ENCODE data around the gene TMEM161A. TPM values are rescaled to one million over a fixed set of nuclear protein-coding genes. Genes with fewer than 3 reads are reported as not detected.

TMEM161A gene
- total and polyA plus RNA-seq, 2 of the 13 experiments (the other 11 are each of a cell fraction or from before 2014, with no cell fraction given): 25.9 to 31.4 TPM

- no peak for TF ChIP-seq MED13 (CRISPR knock-in tag; IDR thresholded peaks at IDR 0.05)
- no peak for TF ChIP-seq CERS6 (CRISPR knock-in tag; IDR thresholded peaks at IDR 0.05)
- TF ChIP-seq MYPOP (CRISPR knock-in tag; IDR thresholded peaks at IDR 0.05): no peak
- no peak for TF ChIP-seq ZNF83 (CRISPR knock-in tag; IDR thresholded peaks at IDR 0.05; ENCODE audit: borderline replicate concordance)
- no peak for TF ChIP-seq FOXC1 (CRISPR knock-in tag; IDR thresholded peaks at IDR 0.05; ENCODE audit: borderline replicate concordance)
- TF ChIP-seq ZNF512B (CRISPR knock-in tag; IDR thresholded peaks at IDR 0.05; ENCODE audit: borderline replicate concordance): no peak
- TF ChIP-seq FOSL1 (CRISPR knock-in tag; IDR thresholded peaks at IDR 0.05; ENCODE audit: borderline replicate concordance): no peak
- peak; percentile 66 for TF ChIP-seq RBFOX2 (IDR thresholded peaks at IDR 0.05; ENCODE audit: low read depth, low read length)
- TF ChIP-seq FOXO4 (CRISPR knock-in tag; conservative IDR thresholded peaks at IDR 0.05): no peak
- no peak for TF ChIP-seq EHMT2 (IDR thresholded peaks at IDR 0.05; ENCODE audit: borderline replicate concordance, low read depth, low read length)
- no peak for TF ChIP-seq SAFB2 (CRISPR knock-in tag; IDR thresholded peaks at IDR 0.05; ENCODE audit: borderline replicate concordance, low read depth)
- TF ChIP-seq ZHX1 (CRISPR knock-in tag; IDR thresholded peaks at IDR 0.05; ENCODE audit: low read depth): no peak
- TF ChIP-seq POGK (CRISPR knock-in tag; conservative IDR thresholded peaks at IDR 0.05): peak; percentile 66; the same call in 1 of the 2 replicates
- TF ChIP-seq ZNF879 (CRISPR knock-in tag; IDR thresholded peaks at IDR 0.05): no peak
- no peak for TF ChIP-seq CBX2 (IDR thresholded peaks at IDR 0.05; ENCODE audit: low read depth, low read length)
- no peak for TF ChIP-seq CBX2 (CRISPR knock-in tag; IDR thresholded peaks at IDR 0.05; ENCODE audit: low read depth)
- TF ChIP-seq CHD2 (IDR thresholded peaks at IDR 0.05; ENCODE audit: low read depth, low read length): no peak
- TF ChIP-seq IRX3 (CRISPR knock-in tag; IDR thresholded peaks at IDR 0.05; ENCODE audit: borderline replicate concordance, low read depth): no peak
These were observed 33.7 kb upstream of the TMEM161A start (continued) for GRCh38 chr19:19171821-19172532.
